HepG2 (cell line): ENCODE results near the gene ZC3H4. TPM values are rescaled to one million over a fixed set of nuclear protein-coding genes. Genes with fewer than 3 reads are reported as not detected.

Source experiments
- ARID4A ChIP-seq: sonication (generic); formaldehyde crosslinking; IDR thresholded peaks from 2 replicates; pipeline ENCODE4 v1.5.0; 2020; ENCODE audit warnings: mild to moderate bottlenecking, missing genetic modification reagents, borderline replicate concordance
- GATA4 ChIP-seq: sonication (generic); IDR thresholded peaks from 2 replicates; pipeline ENCODE4 v1.6.1; 2016; ENCODE audit warnings: antibody characterized with exemption, low read depth, borderline replicate concordance
- JARID2 ChIP-seq: sonication (generic); formaldehyde crosslinking; IDR thresholded peaks from 2 replicates; pipeline ENCODE4 v1.8.1; 2023; ENCODE audit warnings: missing genetic modification reagents, inconsistent platforms; ENCODE audit not compliant: insufficient replicate concordance
- KDM5A ChIP-seq: fragments of 200-600 bp; sonication (generic); IDR thresholded peaks from 2 replicates; pipeline ENCODE4 v1.7.0; 2018; ENCODE audit warnings: antibody characterized with exemption, mild to moderate bottlenecking, low read length, borderline replicate concordance
- MXD1 ChIP-seq: sonication (generic); formaldehyde crosslinking; IDR thresholded peaks from 2 replicates; pipeline ENCODE4 v1.4.0; 2020; ENCODE audit warnings: mild to moderate bottlenecking, missing genetic modification reagents
- SMYD3 ChIP-seq: sonication (generic); formaldehyde crosslinking; IDR thresholded peaks from 2 replicates; pipeline ENCODE4 v1.8.1; 2023; ENCODE audit warnings: mild to moderate bottlenecking, missing genetic modification reagents
- ZMYM3 ChIP-seq: sonication (generic); formaldehyde crosslinking; IDR thresholded peaks from 2 replicates; pipeline ENCODE4 v1.5.1; 2020; ENCODE audit warnings: mild to moderate bottlenecking, missing genetic modification reagents
- polyA plus RNA-seq, 8 experiments: library from polyadenylated mRNA; depleted of rRNA in 3 of 8; stranded (reverse) in 7 of 8; unstranded in 1 of 8; fragments of >200 nt; fragmentation: Illumina TruSeq in 4 of 8; extraction: Trizol in 4 of 8; gene quantifications; 2 replicates each; pipeline versions ENCODE4 v1.2.1 to v1.2.3, GENCODE V29; 2011 to 2016; ENCODE audit warnings: low read depth in 4 of 8, missing spikeins in 1 of 8, mixed read lengths in 1 of 8; ENCODE audit not compliant: insufficient read depth in 1 of 8
- total RNA-seq, 5 experiments: library from RNA; depleted of rRNA; stranded (reverse); fragments of >200 nt; fragmentation: Illumina TruSeq; extraction: Trizol; gene quantifications; 2 replicates each; pipeline ENCODE4 v1.2.3, GENCODE V29; 2016; ENCODE audit warnings: low read depth in 1 of 5
- TF ChIP-seq, protein P1 (sequence below), 2 experiments: sonication (generic) in 1 of 2; formaldehyde crosslinking in 1 of 2; IDR thresholded peaks; 2 replicates each; pipeline versions ENCODE4 v1.6.1 to v1.9.0; 2014 to 2022; ENCODE audit warnings: antibody characterized with exemption in 1 of 2, borderline replicate concordance in 1 of 2, inconsistent platforms in 1 of 2, low read depth in 1 of 2, missing genetic modification reagents in 1 of 2
- TF ChIP-seq, protein P2 (sequence below): sonication (generic); formaldehyde crosslinking; IDR thresholded peaks from 2 replicates; pipeline ENCODE4 v1.5.1; 2020; ENCODE audit warnings: mild to moderate bottlenecking, missing genetic modification reagents
- TF ChIP-seq, protein P3 (sequence below): sonication (generic); formaldehyde crosslinking; IDR thresholded peaks from 2 replicates; pipeline ENCODE4 v1.4.0; 2020; ENCODE audit warnings: missing genetic modification reagents
- TF ChIP-seq, protein P4 (sequence below): sonication (generic); formaldehyde crosslinking; IDR thresholded peaks from 2 replicates; pipeline ENCODE4 v1.8.0; 2022; ENCODE audit warnings: mild to moderate bottlenecking, missing genetic modification reagents, moderate library complexity

The ZC3H4 gene
- total and polyA plus RNA-seq, 2 of the 13 experiments (the other 11 are each of a cell fraction or from before 2014, with no cell fraction given) = 1.8 to 10.7 TPM

DNA sequence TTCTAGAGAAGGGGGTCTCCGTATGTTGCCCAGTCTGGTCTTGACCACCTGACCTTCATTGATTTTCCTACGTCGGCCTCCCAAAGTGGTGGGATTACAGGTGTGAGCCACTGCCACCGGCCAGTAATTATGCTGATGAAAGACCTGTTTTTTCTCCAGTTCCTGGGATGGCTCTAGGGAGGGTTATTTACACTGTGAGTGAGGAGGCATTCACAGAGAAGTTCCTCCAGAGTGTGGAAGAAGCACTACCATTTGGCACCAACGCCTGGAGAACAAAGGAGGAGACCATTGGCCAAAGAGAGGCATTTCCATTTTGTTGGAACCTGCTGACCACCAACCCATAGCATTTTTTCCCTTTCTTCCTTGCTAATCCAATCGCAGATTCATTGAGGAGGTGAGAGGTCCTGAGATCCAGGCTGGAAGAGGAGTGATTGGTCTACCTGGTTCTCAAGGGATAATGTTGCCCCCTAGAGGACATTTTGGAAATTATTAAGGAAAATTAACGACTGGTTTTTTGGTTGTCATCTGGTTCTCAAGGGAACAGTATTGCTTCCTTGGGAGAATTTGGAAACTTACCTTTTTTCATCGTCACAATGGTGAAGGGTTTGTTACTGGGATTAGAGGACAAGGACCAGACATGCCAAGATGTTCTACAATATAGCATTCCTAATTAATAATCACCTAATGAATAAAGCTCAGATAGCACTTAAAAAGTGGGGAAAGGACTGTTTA lies 11.5 kb upstream of the ZC3H4 start (continued):
- TF ChIP-seq, protein P1, sequence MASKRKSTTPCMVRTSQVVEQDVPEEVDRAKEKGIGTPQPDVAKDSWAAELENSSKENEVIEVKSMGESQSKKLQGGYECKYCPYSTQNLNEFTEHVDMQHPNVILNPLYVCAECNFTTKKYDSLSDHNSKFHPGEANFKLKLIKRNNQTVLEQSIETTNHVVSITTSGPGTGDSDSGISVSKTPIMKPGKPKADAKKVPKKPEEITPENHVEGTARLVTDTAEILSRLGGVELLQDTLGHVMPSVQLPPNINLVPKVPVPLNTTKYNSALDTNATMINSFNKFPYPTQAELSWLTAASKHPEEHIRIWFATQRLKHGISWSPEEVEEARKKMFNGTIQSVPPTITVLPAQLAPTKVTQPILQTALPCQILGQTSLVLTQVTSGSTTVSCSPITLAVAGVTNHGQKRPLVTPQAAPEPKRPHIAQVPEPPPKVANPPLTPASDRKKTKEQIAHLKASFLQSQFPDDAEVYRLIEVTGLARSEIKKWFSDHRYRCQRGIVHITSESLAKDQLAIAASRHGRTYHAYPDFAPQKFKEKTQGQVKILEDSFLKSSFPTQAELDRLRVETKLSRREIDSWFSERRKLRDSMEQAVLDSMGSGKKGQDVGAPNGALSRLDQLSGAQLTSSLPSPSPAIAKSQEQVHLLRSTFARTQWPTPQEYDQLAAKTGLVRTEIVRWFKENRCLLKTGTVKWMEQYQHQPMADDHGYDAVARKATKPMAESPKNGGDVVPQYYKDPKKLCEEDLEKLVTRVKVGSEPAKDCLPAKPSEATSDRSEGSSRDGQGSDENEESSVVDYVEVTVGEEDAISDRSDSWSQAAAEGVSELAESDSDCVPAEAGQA (IDR thresholded peaks at IDR 0.05; ENCODE audit: low read depth) = no peak
- TF ChIP-seq, protein P1 (CRISPR knock-in tag; IDR thresholded peaks at IDR 0.05; ENCODE audit: borderline replicate concordance) = no peak
- TF ChIP-seq MXD1 (CRISPR knock-in tag) (no peak), JARID2 (CRISPR knock-in tag) (no peak), SMYD3 (CRISPR knock-in tag) (no peak), KDM5A (no peak), ZMYM3 (CRISPR knock-in tag) (no peak), GATA4 (no peak), ARID4A (peak; percentile 35; the same call in 1 of the 2 replicates)
- TF ChIP-seq, protein P2, sequence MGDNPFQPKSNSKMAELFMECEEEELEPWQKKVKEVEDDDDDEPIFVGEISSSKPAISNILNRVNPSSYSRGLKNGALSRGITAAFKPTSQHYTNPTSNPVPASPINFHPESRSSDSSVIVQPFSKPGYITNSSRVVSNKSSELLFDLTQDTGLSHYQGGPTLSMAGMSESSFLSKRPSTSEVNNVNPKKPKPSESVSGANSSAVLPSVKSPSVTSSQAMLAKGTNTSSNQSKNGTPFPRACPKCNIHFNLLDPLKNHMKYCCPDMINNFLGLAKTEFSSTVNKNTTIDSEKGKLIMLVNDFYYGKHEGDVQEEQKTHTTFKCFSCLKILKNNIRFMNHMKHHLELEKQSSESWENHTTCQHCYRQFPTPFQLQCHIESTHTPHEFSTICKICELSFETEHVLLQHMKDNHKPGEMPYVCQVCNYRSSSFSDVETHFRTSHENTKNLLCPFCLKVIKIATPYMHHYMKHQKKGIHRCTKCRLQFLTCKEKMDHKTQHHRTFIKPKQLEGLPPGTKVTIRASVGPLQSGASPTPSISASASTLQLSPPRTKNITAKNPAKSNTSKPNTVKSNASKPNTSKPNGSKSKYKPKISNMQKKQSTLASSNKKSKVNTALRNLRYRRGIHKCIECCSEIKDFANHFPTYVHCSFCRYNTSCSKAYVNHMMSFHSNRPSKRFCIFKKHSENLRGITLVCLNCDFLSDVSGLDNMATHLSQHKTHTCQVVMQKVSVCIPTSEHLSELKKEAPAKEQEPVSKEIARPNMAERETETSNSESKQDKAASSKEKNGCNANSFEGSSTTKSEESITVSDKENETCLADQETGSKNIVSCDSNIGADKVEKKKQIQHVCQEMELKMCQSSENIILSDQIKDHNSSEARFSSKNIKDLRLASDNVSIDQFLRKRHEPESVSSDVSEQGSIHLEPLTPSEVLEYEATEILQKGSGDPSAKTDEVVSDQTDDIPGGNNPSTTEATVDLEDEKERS (CRISPR knock-in tag) = no peak
- TF ChIP-seq, protein P3, sequence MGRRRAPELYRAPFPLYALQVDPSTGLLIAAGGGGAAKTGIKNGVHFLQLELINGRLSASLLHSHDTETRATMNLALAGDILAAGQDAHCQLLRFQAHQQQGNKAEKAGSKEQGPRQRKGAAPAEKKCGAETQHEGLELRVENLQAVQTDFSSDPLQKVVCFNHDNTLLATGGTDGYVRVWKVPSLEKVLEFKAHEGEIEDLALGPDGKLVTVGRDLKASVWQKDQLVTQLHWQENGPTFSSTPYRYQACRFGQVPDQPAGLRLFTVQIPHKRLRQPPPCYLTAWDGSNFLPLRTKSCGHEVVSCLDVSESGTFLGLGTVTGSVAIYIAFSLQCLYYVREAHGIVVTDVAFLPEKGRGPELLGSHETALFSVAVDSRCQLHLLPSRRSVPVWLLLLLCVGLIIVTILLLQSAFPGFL (CRISPR knock-in tag) = no peak
- TF ChIP-seq, protein P4, sequence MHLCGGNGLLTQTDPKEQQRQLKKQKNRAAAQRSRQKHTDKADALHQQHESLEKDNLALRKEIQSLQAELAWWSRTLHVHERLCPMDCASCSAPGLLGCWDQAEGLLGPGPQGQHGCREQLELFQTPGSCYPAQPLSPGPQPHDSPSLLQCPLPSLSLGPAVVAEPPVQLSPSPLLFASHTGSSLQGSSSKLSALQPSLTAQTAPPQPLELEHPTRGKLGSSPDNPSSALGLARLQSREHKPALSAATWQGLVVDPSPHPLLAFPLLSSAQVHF = no peak
